MM.1S (cell line): ENCODE measurements around the gene LAPTM4A.

Experiments
- DNase-seq: peaks from one replicate; pipeline ENCODE4 v3.0.0-alpha.2; 2015
- H2AFZ ChIP-seq: fragments of 300-600 bp; sonication (generic); 2 replicates; pipeline ENCODE4 v1.6.0; 2016; ENCODE audit warnings: antibody characterized with exemption, low read length
- H3F3A ChIP-seq: fragments of 300-600 bp; sonication (generic); 2 replicates; pipeline ENCODE4 v1.6.1; 2016; ENCODE audit warnings: mild to moderate bottlenecking, antibody characterized with exemption, low read length, moderate library complexity, mixed read lengths; ENCODE audit not compliant: insufficient read depth
- H3K27ac ChIP-seq: fragments of 300-600 bp; sonication (generic); 2 replicates; pipeline ENCODE4 v1.5.1; 2016; ENCODE audit warnings: mild to moderate bottlenecking, low read length
- H3K27me3 ChIP-seq: fragments of 300-600 bp; sonication (generic); replicated peaks from 2 replicates; pipeline ENCODE4 v1.6.0; 2016; ENCODE audit warnings: low read length; ENCODE audit not compliant: insufficient read depth
- H3K36me3 ChIP-seq: fragments of 300-600 bp; sonication (generic); replicated peaks from 2 replicates; pipeline ENCODE4 v1.6.1; 2016; ENCODE audit warnings: mild to moderate bottlenecking, low read length, mixed read lengths; ENCODE audit not compliant: insufficient read depth
- H3K4me1 ChIP-seq: fragments of 300-600 bp; sonication (generic); 2 replicates; pipeline ENCODE4 v1.6.1; 2016; ENCODE audit warnings: low read length, mixed read lengths
- H3K4me2 ChIP-seq: fragments of 300-600 bp; sonication (generic); 2 replicates; pipeline ENCODE4 v1.6.0; 2016; ENCODE audit warnings: low read depth, low read length
- H3K4me3 ChIP-seq: fragments of 300-600 bp; sonication (generic); 2 replicates; pipeline ENCODE4 v1.5.1; 2016; ENCODE audit warnings: low read length, mixed read lengths
- H3K79me2 ChIP-seq: fragments of 300-600 bp; sonication (generic); 2 replicates; pipeline ENCODE4 v1.6.1; 2016; ENCODE audit warnings: mixed run types, low read length, mixed read lengths
- H3K9ac ChIP-seq: fragments of 300-600 bp; sonication (generic); 2 replicates; pipeline ENCODE4 v1.6.1; 2016; ENCODE audit warnings: low read length, mixed read lengths
- H3K9me2 ChIP-seq: fragments of 300-600 bp; sonication (generic); replicated peaks from 2 replicates; pipeline ENCODE4 v1.6.1; 2016; ENCODE audit warnings: mild to moderate bottlenecking, low read length, mixed read lengths; ENCODE audit not compliant: insufficient read depth
- H3K9me3 ChIP-seq: fragments of 300-600 bp; sonication (generic); replicated peaks from 2 replicates; pipeline ENCODE4 v1.6.1; 2016; ENCODE audit warnings: mild to moderate bottlenecking, low read length, mixed read lengths; ENCODE audit not compliant: insufficient read depth
- H4K20me1 ChIP-seq: fragments of 300-600 bp; sonication (generic); 2 replicates; pipeline ENCODE4 v1.6.1; 2016; ENCODE audit warnings: mild to moderate bottlenecking, low read length, moderate library complexity, mixed read lengths; ENCODE audit not compliant: insufficient read depth
- EZH2 ChIP-seq: fragments of 300-600 bp; sonication (generic); optimal IDR thresholded peaks from 2 replicates; pipeline ENCODE3; 2017; ENCODE audit warnings: low read depth, mild to moderate bottlenecking, antibody characterized with exemption, low read length, mixed read lengths
- EZH2phosphoT487 ChIP-seq: fragments of 300-600 bp; sonication (generic); IDR thresholded peaks from 2 replicates; pipeline ENCODE4 v1.6.1; 2018; ENCODE audit warnings: antibody characterized with exemption, low read length
- TF ChIP-seq, protein P1 (sequence below): fragments of 300-600 bp; sonication (generic); IDR thresholded peaks from 2 replicates; pipeline ENCODE4 v1.5.1; 2016; ENCODE audit warnings: antibody characterized with exemption, low read length, mixed read lengths

The LAPTM4A gene

DNA sequence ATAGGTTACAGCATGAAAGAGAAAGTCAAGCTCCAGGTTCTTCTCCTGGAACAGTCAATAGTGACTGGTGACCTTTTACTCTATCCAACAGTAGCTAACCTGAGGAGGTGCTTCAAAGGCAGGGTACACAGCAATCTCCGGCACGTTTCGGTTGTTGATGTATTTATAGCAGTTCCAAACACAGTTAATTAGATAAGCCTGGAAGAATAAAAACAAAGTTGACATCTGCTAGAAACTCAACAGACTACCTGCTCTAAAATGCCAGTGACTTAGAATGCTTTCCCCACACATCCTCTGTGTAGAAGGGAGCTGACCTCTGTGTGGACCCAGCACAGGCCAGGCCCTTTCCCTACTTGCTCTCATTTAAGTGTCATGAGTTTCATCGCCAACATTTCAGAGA, 17.2 kb downstream of the LAPTM4A start:
- no peak for DNase-seq
- Histone ChIP-seq H3K79me2 (no peaks in the 10 kb centered on the region; the same call in 1 of the 2 replicates), H3K9ac (no peak overlapping the region), H3K36me3 (peaks cover 5% of the 10 kb centered on the region), H3K4me3 (no peak overlapping the region), H3K27me3 (no peaks in the 10 kb centered on the region), H4K20me1 (no peaks in the 10 kb centered on the region), H3K9me2 (no peaks in the 10 kb centered on the region), H3K4me1 (no peaks in the 10 kb centered on the region), H3K27ac (no peak overlapping the region), H2AFZ (no peak overlapping the region), H3F3A (no peaks in the 10 kb centered on the region), H3K9me3 (no peaks in the 10 kb centered on the region), H3K4me2 (no peak overlapping the region)
- TF ChIP-seq EZH2phosphoT487 (no peak), EZH2 (no peak)
- TF ChIP-seq, protein P1, sequence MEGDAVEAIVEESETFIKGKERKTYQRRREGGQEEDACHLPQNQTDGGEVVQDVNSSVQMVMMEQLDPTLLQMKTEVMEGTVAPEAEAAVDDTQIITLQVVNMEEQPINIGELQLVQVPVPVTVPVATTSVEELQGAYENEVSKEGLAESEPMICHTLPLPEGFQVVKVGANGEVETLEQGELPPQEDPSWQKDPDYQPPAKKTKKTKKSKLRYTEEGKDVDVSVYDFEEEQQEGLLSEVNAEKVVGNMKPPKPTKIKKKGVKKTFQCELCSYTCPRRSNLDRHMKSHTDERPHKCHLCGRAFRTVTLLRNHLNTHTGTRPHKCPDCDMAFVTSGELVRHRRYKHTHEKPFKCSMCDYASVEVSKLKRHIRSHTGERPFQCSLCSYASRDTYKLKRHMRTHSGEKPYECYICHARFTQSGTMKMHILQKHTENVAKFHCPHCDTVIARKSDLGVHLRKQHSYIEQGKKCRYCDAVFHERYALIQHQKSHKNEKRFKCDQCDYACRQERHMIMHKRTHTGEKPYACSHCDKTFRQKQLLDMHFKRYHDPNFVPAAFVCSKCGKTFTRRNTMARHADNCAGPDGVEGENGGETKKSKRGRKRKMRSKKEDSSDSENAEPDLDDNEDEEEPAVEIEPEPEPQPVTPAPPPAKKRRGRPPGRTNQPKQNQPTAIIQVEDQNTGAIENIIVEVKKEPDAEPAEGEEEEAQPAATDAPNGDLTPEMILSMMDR = no peak

DNA sequence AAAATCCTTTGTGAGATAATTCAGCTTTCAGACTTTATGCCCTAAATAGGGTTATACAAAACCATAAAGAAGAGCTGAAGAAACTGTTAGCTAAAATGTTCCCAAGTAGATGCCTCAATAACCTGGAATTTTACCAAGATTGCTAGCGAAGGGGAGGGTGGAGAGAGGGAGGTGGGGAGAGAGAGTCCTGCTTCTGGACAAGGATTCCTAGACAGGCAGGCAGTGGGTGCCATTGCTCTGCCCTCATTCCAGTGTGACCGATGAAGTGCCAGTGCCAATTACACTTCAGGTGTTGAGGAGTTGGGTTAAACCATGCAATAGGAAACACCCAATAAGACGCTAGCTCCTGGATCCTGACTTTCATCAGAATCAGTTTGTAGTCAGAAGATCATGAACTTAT, 18.1 kb downstream of the LAPTM4A start:
- Histone ChIP-seq H3K4me1 (no peaks in the 10 kb centered on the region), H3K4me3 (no peak overlapping the region), H2AFZ (no peak overlapping the region), H3K27ac (no peak overlapping the region), H4K20me1 (no peaks in the 10 kb centered on the region), H3K4me2 (no peak overlapping the region), H3K9me3 (no peaks in the 10 kb centered on the region), H3K9ac (no peak overlapping the region), H3K9me2 (no peaks in the 10 kb centered on the region), H3F3A (no peaks in the 10 kb centered on the region), H3K36me3 (peaks cover 9% of the 10 kb centered on the region), H3K79me2 (no peaks in the 10 kb centered on the region), H3K27me3 (no peaks in the 10 kb centered on the region)
- DNase-seq = no peak
- TF ChIP-seq, protein P1 = no peak
- TF ChIP-seq EZH2 (no peak), EZH2phosphoT487 (no peak)

DNA sequence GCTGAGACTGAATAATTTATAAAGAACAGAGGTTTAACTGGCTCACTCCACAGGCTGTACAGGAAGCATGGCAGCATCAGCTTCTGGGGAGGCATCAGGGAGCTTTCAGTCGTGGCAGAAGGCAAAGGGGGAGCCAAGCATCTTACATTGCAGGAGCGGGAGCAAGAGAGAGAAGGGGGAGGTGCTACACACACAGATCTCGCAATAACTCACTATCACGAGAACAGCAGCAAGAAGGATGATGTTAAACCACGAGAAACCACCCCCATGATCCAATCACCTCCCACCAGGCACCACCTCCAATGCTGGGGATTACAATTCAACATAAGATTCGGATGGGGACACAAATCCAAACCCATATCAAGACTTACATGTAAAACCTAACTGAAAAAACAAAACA, 21.2 kb downstream of the LAPTM4A start:
- Histone ChIP-seq H3K4me3 (no peak overlapping the region), H3K27me3 (no peaks in the 10 kb centered on the region), H3K36me3 (peaks cover 9% of the 10 kb centered on the region), H4K20me1 (no peaks in the 10 kb centered on the region), H3K79me2 (no peaks in the 10 kb centered on the region), H3K4me1 (no peaks in the 10 kb centered on the region), H3K27ac (no peak overlapping the region), H3K9me2 (no peaks in the 10 kb centered on the region), H3K4me2 (no peak overlapping the region), H3K9me3 (no peaks in the 10 kb centered on the region), H2AFZ (no peak overlapping the region), H3K9ac (no peak overlapping the region), H3F3A (no peaks in the 10 kb centered on the region)
- TF ChIP-seq, protein P1 = no peak
- TF ChIP-seq EZH2 (no peak), EZH2phosphoT487 (no peak)
- no peak for DNase-seq
